Measurements from ENCODE around the gene KCTD17.

The KCTD17 gene

DNA sequence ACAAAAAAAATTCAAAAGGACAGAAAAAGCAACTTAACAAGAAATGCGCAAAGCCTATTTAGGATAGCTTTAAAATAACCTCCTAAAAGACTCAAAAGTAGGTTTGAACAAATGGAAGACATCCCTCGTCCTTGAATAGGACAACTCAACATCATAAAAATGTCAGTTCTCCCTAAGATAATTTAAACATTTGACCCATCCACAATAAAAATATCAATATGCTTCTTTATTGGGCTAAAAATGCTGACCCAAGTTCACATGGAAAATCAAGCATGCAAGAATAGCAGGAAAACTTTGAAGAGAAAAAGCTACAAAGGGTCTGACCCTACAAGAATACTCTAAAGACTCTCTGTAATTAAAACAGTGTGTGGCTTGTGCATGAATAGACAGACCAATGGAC, 12.1 kb upstream of the KCTD17 start:
- intact Hi-C loops (cut with DNase I; ENCODE audit: low total_unique reads) = loop anchor here (10.0 kb wide), 1 partner anchor 165 kb away; no protein-coding TSS in a partner anchor
- Histone ChIP-seq H3K4me3 (no peak overlapping the region), H3K4me1 (no peaks in the 10 kb centered on the region), H3K27ac (no peak overlapping the region), H3K36me3 (no peaks in the 10 kb centered on the region), H3K27me3 (peaks cover 0 to 37% of the 10 kb centered on the region in 2 donors), H3K9me3 (no peaks in the 10 kb centered on the region)
- no peak for DNase-seq
- TF ChIP-seq CTCF (IDR thresholded peaks at IDR 0.05) = no peak

DNA sequence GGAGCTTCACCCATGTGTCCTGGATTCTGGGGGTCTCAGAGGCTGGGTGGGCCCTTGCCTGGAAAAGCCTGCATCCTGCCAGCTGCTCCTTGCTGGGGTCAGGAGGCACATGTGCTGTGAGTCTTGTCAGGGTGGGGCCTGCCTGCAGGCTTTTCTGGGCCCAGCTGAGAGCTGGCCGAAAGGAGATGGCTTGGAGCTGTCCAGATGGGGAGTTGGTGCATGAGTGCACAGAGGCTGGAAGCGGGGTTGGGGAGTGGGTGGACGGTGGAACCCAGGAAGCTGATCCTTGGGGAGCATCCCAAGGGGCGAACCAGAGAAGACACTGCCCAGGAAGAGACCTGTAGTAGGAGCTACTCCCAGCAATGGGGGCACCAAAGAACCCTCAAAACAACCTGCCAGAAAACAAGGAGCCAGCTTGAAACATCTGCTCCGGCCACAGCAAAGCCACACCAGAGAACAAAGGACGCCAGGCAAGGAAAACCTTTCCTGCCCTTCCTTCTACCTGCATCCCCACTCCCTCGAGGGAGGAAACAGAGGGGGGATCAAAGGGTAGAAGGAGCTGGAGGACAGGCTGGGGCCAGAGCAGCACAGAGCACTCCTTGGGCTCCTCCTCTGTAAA, 8.2 kb upstream of the KCTD17 start:
- TF ChIP-seq CTCF (IDR thresholded peaks at IDR 0.05) = no peak
- Histone ChIP-seq H3K36me3 (no peaks in the 10 kb centered on the region), H3K4me3 (no peak overlapping the region), H3K27ac (no peak overlapping the region), H3K27me3 (peaks cover 0 to 16% of the 10 kb centered on the region in 2 donors), H3K9me3 (no peaks in the 10 kb centered on the region), H3K4me1 (no peaks in the 10 kb centered on the region)
- DNase-seq = no peak
- intact Hi-C loops (cut with DNase I; ENCODE audit: low total_unique reads) = no loop called here

DNA sequence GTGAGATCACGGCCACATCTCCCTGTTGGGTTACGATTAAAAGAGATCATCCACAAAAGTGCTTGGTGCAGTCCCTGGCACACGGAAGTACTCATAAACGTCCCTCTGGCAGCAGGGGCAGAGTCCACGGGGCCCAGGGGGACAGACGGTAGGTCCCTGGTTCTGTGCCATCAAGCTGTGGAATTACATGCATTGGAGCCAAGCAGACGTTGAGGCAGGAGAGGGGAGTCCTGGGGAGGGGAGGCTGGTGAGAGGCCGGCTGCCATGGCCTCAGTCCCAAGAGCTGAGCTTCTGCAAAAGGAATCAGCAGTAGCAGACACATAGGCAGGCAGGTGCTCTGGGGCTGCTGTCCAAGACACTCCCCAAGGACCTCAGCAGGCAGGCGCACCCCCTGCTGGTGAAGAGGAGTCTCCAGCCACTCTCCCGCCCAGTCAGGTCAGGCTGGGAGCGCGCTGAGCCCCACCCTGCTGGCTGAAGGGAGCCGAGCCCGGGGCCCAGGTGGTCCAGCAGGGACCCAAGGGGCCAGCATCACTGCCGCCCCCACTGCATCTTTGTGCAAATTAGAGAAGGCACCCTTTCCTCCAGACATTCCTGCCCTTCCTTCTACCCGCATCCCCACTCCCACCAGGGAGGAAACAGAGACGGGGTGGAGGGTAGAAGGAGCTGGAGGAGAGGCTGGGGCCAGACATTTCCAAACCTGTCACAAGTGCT, 7.6 kb upstream of the KCTD17 start:
- Histone ChIP-seq H3K9me3 (no peaks in the 10 kb centered on the region), H3K36me3 (no peaks in the 10 kb centered on the region), H3K27me3 (peaks cover 0 to 12% of the 10 kb centered on the region in 2 donors), H3K27ac (no peak overlapping the region), H3K4me3 (no peak overlapping the region), H3K4me1 (no peaks in the 10 kb centered on the region)
- no peak for DNase-seq
- TF ChIP-seq CTCF (IDR thresholded peaks at IDR 0.05) = peak in 1 of 2 experiments; percentile 18
- intact Hi-C loops (cut with DNase I; ENCODE audit: low total_unique reads) = no loop called here

GRCh38 chr22:37044634-37045625, 6.6 kb upstream of the KCTD17 start:
- Histone ChIP-seq H3K9me3 (no peaks in the 10 kb centered on the region), H3K27ac (no peak overlapping the region), H3K4me3 (no peak overlapping the region), H3K27me3 (peaks cover 0 to 9% of the 10 kb centered on the region in 2 donors), H3K4me1 (no peaks in the 10 kb centered on the region), H3K36me3 (no peaks in the 10 kb centered on the region)
- DNase-seq = no peak
- intact Hi-C loops (cut with DNase I; ENCODE audit: low total_unique reads) = no loop called here
- TF ChIP-seq CTCF (IDR thresholded peaks at IDR 0.05) = no peak

- H3K4me3 ChIP-seq = no peak overlapping the region
- no peaks in the 10 kb centered on the region for H3K9me3 ChIP-seq
- H3K36me3 ChIP-seq = no peaks in the 10 kb centered on the region
- no peak overlapping the region for H3K27ac ChIP-seq
- no peak for TF ChIP-seq CTCF (IDR thresholded peaks at IDR 0.05)
- H3K27me3 ChIP-seq = peaks cover 0 to 9% of the 10 kb centered on the region in 2 donors
- DNase-seq = no peak
- intact Hi-C loops (cut with DNase I; ENCODE audit: low total_unique reads) = no loop called here
- H3K4me1 ChIP-seq = peaks cover 0 to 3% (median 0%) of the 10 kb centered on the region in 4 donors
These were observed 5.6 kb upstream of the KCTD17 start for GRCh38 chr22:37045958-37046357.
